Tibial nerve (tissue), 4 donors: ENCODE data around the gene COA8.

Experiments
- EP300 ChIP-seq, 2 donors: sonication (generic); formaldehyde crosslinking; IDR thresholded peaks; one replicate each; pipeline ENCODE4 v1.6.1; 2017; ENCODE audit warnings: antibody characterized with exemption in 2 of 2, mild to moderate bottlenecking in 1 of 2
- TF ChIP-seq, protein P1 (sequence below), 5 experiments: fragments of 200-600 bp in 3 of 5; fragments of 450-650 bp in 2 of 5; sonication (generic) in 3 of 5; IDR thresholded peaks; one replicate each; pipeline ENCODE4 v1.5.1; 2016 to 2019; ENCODE audit warnings: antibody characterized with exemption in 5 of 5, mild to moderate bottlenecking in 3 of 5, moderate library complexity in 2 of 5

DNA sequence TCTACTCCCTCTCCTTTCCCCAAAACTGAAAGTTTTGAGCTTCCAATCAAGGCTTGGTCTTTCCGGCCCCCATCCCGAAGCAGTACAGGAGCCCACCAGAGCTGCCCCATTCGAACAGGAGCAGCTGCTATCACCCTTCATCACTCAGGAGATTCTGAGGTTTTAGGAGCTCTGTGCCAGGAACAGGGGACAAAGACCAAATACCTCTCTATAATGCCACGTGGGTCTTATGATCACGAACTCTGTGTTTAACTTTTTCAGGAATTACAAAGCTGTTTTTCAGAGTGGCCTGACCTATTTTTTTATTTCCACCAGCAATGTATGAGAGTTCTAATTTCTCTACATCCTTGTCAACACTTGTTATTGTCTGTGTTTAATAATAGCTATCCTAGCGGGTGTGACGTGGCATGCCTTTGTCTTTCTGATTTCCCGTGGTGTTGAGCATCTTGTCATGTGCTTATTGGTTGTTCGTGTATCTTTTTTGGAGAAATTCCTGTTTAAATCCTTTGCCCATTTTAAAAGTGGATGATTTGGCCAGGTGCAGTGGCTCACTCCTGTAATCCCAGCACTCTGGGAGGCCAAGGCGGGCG lies 21.7 kb downstream of the COA8 start:
- TF ChIP-seq, protein P1, sequence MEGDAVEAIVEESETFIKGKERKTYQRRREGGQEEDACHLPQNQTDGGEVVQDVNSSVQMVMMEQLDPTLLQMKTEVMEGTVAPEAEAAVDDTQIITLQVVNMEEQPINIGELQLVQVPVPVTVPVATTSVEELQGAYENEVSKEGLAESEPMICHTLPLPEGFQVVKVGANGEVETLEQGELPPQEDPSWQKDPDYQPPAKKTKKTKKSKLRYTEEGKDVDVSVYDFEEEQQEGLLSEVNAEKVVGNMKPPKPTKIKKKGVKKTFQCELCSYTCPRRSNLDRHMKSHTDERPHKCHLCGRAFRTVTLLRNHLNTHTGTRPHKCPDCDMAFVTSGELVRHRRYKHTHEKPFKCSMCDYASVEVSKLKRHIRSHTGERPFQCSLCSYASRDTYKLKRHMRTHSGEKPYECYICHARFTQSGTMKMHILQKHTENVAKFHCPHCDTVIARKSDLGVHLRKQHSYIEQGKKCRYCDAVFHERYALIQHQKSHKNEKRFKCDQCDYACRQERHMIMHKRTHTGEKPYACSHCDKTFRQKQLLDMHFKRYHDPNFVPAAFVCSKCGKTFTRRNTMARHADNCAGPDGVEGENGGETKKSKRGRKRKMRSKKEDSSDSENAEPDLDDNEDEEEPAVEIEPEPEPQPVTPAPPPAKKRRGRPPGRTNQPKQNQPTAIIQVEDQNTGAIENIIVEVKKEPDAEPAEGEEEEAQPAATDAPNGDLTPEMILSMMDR (IDR thresholded peaks at IDR 0.05) = no peak
- TF ChIP-seq EP300 (IDR thresholded peaks at IDR 0.05) = no peak
